Fibroblast of the aortic adventitia (primary cell): ENCODE data around the gene STAM. TPM values are rescaled to one million over a fixed set of nuclear protein-coding genes. Genes with fewer than 3 reads are reported as not detected.

ENCODE experiments used
- DNase-seq: peaks from one replicate; pipeline ENCODE4 v3.0.0-alpha.2; 2010; ENCODE audit warnings: low read depth
- H3K4me3 ChIP-seq: 2 replicates; pipeline ENCODE4 v1.5.1; 2011; ENCODE audit warnings: low read depth, mild to moderate bottlenecking, control low read depth, low read length, moderate library complexity
- CTCF ChIP-seq: IDR thresholded peaks from 2 replicates; pipeline ENCODE4 v1.5.1; 2011; ENCODE audit warnings: mild to moderate bottlenecking, low read length, control low read depth, inconsistent platforms; ENCODE audit not compliant: insufficient read depth
- total RNA-seq: library from RNA; depleted of rRNA; stranded (reverse); fragments of >200 nt; gene quantifications from 2 replicates; pipeline ENCODE4 v1.2.3, GENCODE V29; 2012; ENCODE audit warnings: low replicate concordance

Gene STAM
- total RNA-seq, 1 donor: 40.6 TPM

DNA sequence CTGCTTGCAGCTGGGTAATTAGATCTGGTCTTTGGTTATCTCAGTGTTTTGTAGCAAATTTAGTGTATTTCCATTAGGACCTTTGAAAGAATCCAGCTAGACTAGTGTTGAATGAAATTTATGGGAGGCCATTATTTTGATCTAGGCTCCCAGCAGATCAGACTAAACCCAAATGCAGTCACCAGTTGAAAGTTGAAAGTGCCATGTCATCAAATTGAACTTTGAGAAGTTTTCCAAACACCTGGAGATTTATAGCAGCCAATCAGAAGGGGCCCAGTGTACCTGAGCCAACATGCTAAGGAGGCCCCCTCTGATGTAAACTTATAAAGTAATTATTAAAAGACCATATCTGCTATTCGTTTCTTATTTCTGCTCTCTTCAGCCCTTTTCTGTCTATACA lies 96.7 kb downstream of the STAM start:
- H3K4me3 ChIP-seq: no peak overlapping the region
- no peak for TF ChIP-seq CTCF
- DNase-seq: no peak

GRCh38 chr10:17742918-17743317 lies 99.0 kb downstream of the STAM start:
- peak overlapping the region; percentile 19 for H3K4me3 ChIP-seq
- peak; percentile 78 for DNase-seq
- peak; percentile 86 for TF ChIP-seq CTCF

GRCh38 chr10:17743437-17743836 lies 99.5 kb downstream of the STAM start:
- H3K4me3 ChIP-seq: no peak overlapping the region
- TF ChIP-seq CTCF: no peak
- DNase-seq: no peak

GRCh38 chr10:17744341-17744861 lies 100.5 kb downstream of the STAM start:
- DNase-seq: no peak
- no peak for TF ChIP-seq CTCF
- no peak overlapping the region for H3K4me3 ChIP-seq

- no peak overlapping the region for H3K4me3 ChIP-seq
- no peak for TF ChIP-seq CTCF
- peak; percentile 72 for DNase-seq
Measured at GRCh38 chr10:17747883-17748550, 104.1 kb downstream of the STAM start.

- TF ChIP-seq CTCF: no peak
- no peak for DNase-seq
- H3K4me3 ChIP-seq: no peak overlapping the region
Measured at GRCh38 chr10:17749890-17750289, 105.9 kb downstream of the STAM start.
